ENCODE measurements around the gene DUSP7. TPM values are rescaled to one million over a fixed set of nuclear protein-coding genes. Genes with fewer than 3 reads are reported as not detected.

Gene DUSP7
- polyA plus RNA-seq, 1 of the 3 experiments (the other 2 are of a cell fraction), result 25.8 TPM

GRCh38 chr3:52063026-52063723 lies 6.8 kb upstream of the DUSP7 start:
- peaks cover 0 to 87% of the 10 kb centered on the region in 2 experiments; a peak in 3 of 4 replicates for H3K4me1 ChIP-seq (ENCODE audit: control insufficient read depth in 1 of 2, insufficient read depth in 2 of 2, low read depth in 1 of 2, low read length in 1 of 2)
- H3K79me2 ChIP-seq (ENCODE audit: insufficient read depth), result no peaks in the 10 kb centered on the region
- no peak for TF ChIP-seq MAX (IDR thresholded peaks at IDR 0.05; ENCODE audit: low read depth)
- no peak for TF ChIP-seq ZBTB33 (IDR thresholded peaks at IDR 0.05; ENCODE audit: borderline replicate concordance, low read depth)
- TF ChIP-seq YY1 (IDR thresholded peaks at IDR 0.05; ENCODE audit: low read depth), result no peak
- TF ChIP-seq GABPA (IDR thresholded peaks at IDR 0.05; ENCODE audit: low read depth), result no peak
- no peak for TF ChIP-seq EZH2phosphoT487 (IDR thresholded peaks at IDR 0.05; ENCODE audit: borderline replicate concordance, low read depth)
- CTCF ChIA-PET, result interaction anchor here (0.7 to 29.9 kb wide), 10 partner anchors 10 to 82 kb away, joined by 3 to 983 read pairs (median 4); no protein-coding TSS in a partner anchor
- POLR2A ChIA-PET, result interaction anchor here (1.1 kb wide), 2 partner anchors 22 to 27 kb away, joined by 3 read pairs; no protein-coding TSS in a partner anchor
- DNase-seq, result peak; percentile 57
- H3K9me2 ChIP-seq, result no peaks in the 10 kb centered on the region
- peak overlapping the region; percentile 36; the same call in 1 of the 2 replicates for H3K9ac ChIP-seq
- peak overlapping the region; percentile 62; a peak in 3 of 4 replicates for H3K27ac ChIP-seq (ENCODE audit: low read depth in 2 of 2, low read length in 1 of 2)
- no peaks in the 10 kb centered on the region for H3K9me3 ChIP-seq
- H3K4me3 ChIP-seq (ENCODE audit: low read depth in 2 of 2, low read length in 1 of 2), result no peak overlapping the region
- WGBS (ENCODE audit: low lambda C conversion rate), result 85% methylated on average over 11 of the region's 14 CpGs
- no peak overlapping the region for H2AFZ ChIP-seq (ENCODE audit: low read depth)
- H3K36me3 ChIP-seq (replicated peaks in 1 of 2; ENCODE audit: control insufficient read depth in 1 of 2, insufficient read depth in 2 of 2, low read length in 1 of 2), result no peaks in the 10 kb centered on the region
- H3K4me2 ChIP-seq, result no peak overlapping the region
- no peaks in the 10 kb centered on the region for H3K27me3 ChIP-seq (ENCODE audit: insufficient read depth)
- H3F3A ChIP-seq (replicated peaks; ENCODE audit: insufficient read depth), result no peaks in the 10 kb centered on the region
- H4K20me1 ChIP-seq (ENCODE audit: insufficient read depth), result no peaks in the 10 kb centered on the region

- Histone ChIP-seq H4K20me1 (ENCODE audit: insufficient read depth) (no peaks in the 10 kb centered on the region), H2AFZ (ENCODE audit: low read depth) (no peak overlapping the region), H3F3A (replicated peaks; ENCODE audit: insufficient read depth) (no peaks in the 10 kb centered on the region), H3K9me3 (no peaks in the 10 kb centered on the region), H3K27ac (ENCODE audit: low read depth in 2 of 2, low read length in 1 of 2) (peak overlapping the region; percentile 62; a peak in 3 of 4 replicates), H3K9ac (peak overlapping the region; percentile 36; the same call in 1 of the 2 replicates), H3K36me3 (replicated peaks in 1 of 2; ENCODE audit: control insufficient read depth in 1 of 2, insufficient read depth in 2 of 2, low read length in 1 of 2) (no peaks in the 10 kb centered on the region), H3K79me2 (ENCODE audit: insufficient read depth) (no peaks in the 10 kb centered on the region), H3K4me2 (no peak overlapping the region), H3K9me2 (no peaks in the 10 kb centered on the region), H3K4me1 (ENCODE audit: control insufficient read depth in 1 of 2, insufficient read depth in 2 of 2, low read depth in 1 of 2, low read length in 1 of 2) (peaks cover 0 to 87% of the 10 kb centered on the region in 2 experiments; a peak in 3 of 4 replicates), H3K27me3 (ENCODE audit: insufficient read depth) (no peaks in the 10 kb centered on the region), H3K4me3 (ENCODE audit: low read depth in 2 of 2, low read length in 1 of 2) (no peak overlapping the region)
- no peak for TF ChIP-seq SIN3A (IDR thresholded peaks at IDR 0.05; ENCODE audit: borderline replicate concordance, low read depth, low read length)
- peak; percentile 87; the same call in 1 of the 2 replicates for TF ChIP-seq FOSL2 (IDR thresholded peaks at IDR 0.05; ENCODE audit: borderline replicate concordance, low read depth)
- TF ChIP-seq USF2 (IDR thresholded peaks at IDR 0.05; ENCODE audit: borderline replicate concordance, low read depth, low read length), result no peak
- no peak for TF ChIP-seq REST (IDR thresholded peaks at IDR 0.05; ENCODE audit: low read depth, low read length)
- 0 out of 2 replicates have a peak, but pooled peaks have one; percentile 25 for TF ChIP-seq USF1 (IDR thresholded peaks at IDR 0.05; ENCODE audit: borderline replicate concordance, low read depth)
- peak; percentile 45; the same call in 1 of the 2 replicates for TF ChIP-seq PBX3 (IDR thresholded peaks at IDR 0.05)
- peak; percentile 76 for TF ChIP-seq TCF12 (IDR thresholded peaks at IDR 0.05)
- no peak for TF ChIP-seq MEF2A (IDR thresholded peaks at IDR 0.05; ENCODE audit: borderline replicate concordance, low read depth)
- TF ChIP-seq ELF1 (IDR thresholded peaks at IDR 0.05), result no peak
- DNase-seq, result no peak
- CTCF ChIA-PET, result interaction anchor here (0.7 to 29.9 kb wide), 9 partner anchors 9 to 82 kb away, joined by 3 to 983 read pairs (median 3); no protein-coding TSS in a partner anchor
- POLR2A ChIA-PET, result interaction anchor here (1.1 kb wide), 2 partner anchors 21 to 26 kb away, joined by 3 read pairs; no protein-coding TSS in a partner anchor
- WGBS (ENCODE audit: low lambda C conversion rate), result 20% methylated on average over 2 of the region's 5 CpGs
Measured at GRCh38 chr3:52062505-52062904, 6.1 kb upstream of the DUSP7 start.
